GM12878 (cell line): ENCODE measurements around the gene LANCL1. TPM values are rescaled to one million over a fixed set of nuclear protein-coding genes. Genes with fewer than 3 reads are reported as not detected.

Experiments used
- ATAC-seq: fragments of 200-7000 bp; cut with Tn5 transposase; 3 replicates; pipeline ENCODE4 v1.9.1; 2020; ENCODE audit warnings: mild to moderate bottlenecking, moderate library complexity
- BruUV-seq: library from RNA; stranded (reverse); fragments of 400-500 nt; replicated peaks from 2 replicates; lab custom pipeline; 2021; lab: Mats Ljungman, UMichigan
- CTCF ChIA-PET: fragments of 300-600 bp; sonication (Branson Sonifier 250); formaldehyde crosslinking; extraction: SDS; loops from one replicate; lab custom pipeline; 2021; ENCODE audit warnings: inconsistent platforms; lab: Yijun Ruan, JAX
- POLR2A ChIA-PET: fragments of 350-600 bp; formaldehyde crosslinking; extraction: SDS; loops from one replicate; lab custom pipeline; 2021; ENCODE audit warnings: inconsistent platforms; lab: Charles Lee
- RAD21 ChIA-PET: fragments of 300-600 bp; sonication (Branson Sonifier 250); formaldehyde crosslinking; loops from one replicate; lab custom pipeline; 2023; ENCODE audit warnings: antibody characterized with exemption; ENCODE audit not compliant: unreplicated experiment; lab: Charles Lee
- SMC1A ChIA-PET: fragments of 300-600 bp; sonication (Branson Sonifier 250); formaldehyde crosslinking; loops from one replicate; lab custom pipeline; 2023; ENCODE audit not compliant: unreplicated experiment, uncharacterized antibody; lab: Charles Lee
- DNase-seq: peaks from one replicate; pipeline ENCODE4 v3.0.0-alpha.2; 2011; ENCODE audit warnings: low read depth, low spot score
- FAIRE-seq: peaks from 3 replicates; lab custom pipeline; 2011; peaks lifted over from hg19 to GRCh38; lab: Jason Lieb, UNC
- H2AFZ ChIP-seq: 2 replicates; pipeline ENCODE4 v1.6.0; 2011; ENCODE audit warnings: low read depth, low read length, control low read depth; ENCODE audit not compliant: control insufficient read depth
- H3K27ac ChIP-seq: 2 replicates; pipeline ENCODE4 v1.5.1; 2011; ENCODE audit warnings: control low read depth; ENCODE audit not compliant: control insufficient read depth, insufficient read depth
- H3K27me3 ChIP-seq, 2 experiments: replicated peaks in 1 of 2; 2 replicates each; pipeline versions ENCODE4 v1.6.0 to v1.6.1; 2011; ENCODE audit warnings: low read length in 1 of 2; ENCODE audit not compliant: control insufficient read depth in 2 of 2, insufficient read depth in 2 of 2
- H3K36me3 ChIP-seq, 2 experiments: 2 replicates each; pipeline ENCODE4 v1.5.1; 2011; ENCODE audit warnings: low read length in 1 of 2; ENCODE audit not compliant: control insufficient read depth in 2 of 2, insufficient read depth in 2 of 2
- H3K4me1 ChIP-seq: 2 replicates; pipeline ENCODE4 v1.6.1; 2011; ENCODE audit warnings: mild to moderate bottlenecking, low read length, moderate library complexity, mixed read lengths; ENCODE audit not compliant: control insufficient read depth, insufficient read depth
- H3K4me2 ChIP-seq: 2 replicates; pipeline ENCODE4 v1.6.0; 2011; ENCODE audit warnings: control low read depth; ENCODE audit not compliant: control insufficient read depth, insufficient read depth
- H3K4me3 ChIP-seq: fragments of 200-600 bp; sonication (generic); 2 replicates; pipeline ENCODE4 v1.5.1; 2016
- H3K79me2 ChIP-seq: 2 replicates; pipeline ENCODE4 v1.6.0; 2011; ENCODE audit warnings: low read length; ENCODE audit not compliant: control insufficient read depth, insufficient read depth
- H3K9ac ChIP-seq: 2 replicates; pipeline ENCODE4 v1.8.0; 2011; ENCODE audit warnings: low read length, control low read depth, mixed read lengths; ENCODE audit not compliant: control insufficient read depth, insufficient read depth
- H3K9me3 ChIP-seq: replicated peaks from 3 replicates; pipeline ENCODE4 v1.5.1; 2011; ENCODE audit warnings: mild to moderate bottlenecking, low read length; ENCODE audit not compliant: control insufficient read depth, insufficient read depth
- H4K20me1 ChIP-seq: 2 replicates; pipeline ENCODE4 v1.6.0; 2011; ENCODE audit not compliant: control insufficient read depth, insufficient read depth
- ESRRA ChIP-seq: IDR thresholded peaks from 2 replicates; pipeline ENCODE4 v1.6.1; 2012; ENCODE audit warnings: mild to moderate bottlenecking, low read length, improper control_type of control experiment
- MXI1 ChIP-seq: fragments of 150-350 bp; IDR thresholded peaks from 2 replicates; pipeline ENCODE4 v1.6.1; 2011; ENCODE audit warnings: low read depth, mild to moderate bottlenecking, inconsistent platforms, low read length, improper control_type of control experiment
- NFYA ChIP-seq: IDR thresholded peaks from 2 replicates; pipeline ENCODE4 v1.6.1; 2011; ENCODE audit warnings: low read depth, mild to moderate bottlenecking, low read length, improper control_type of control experiment, borderline replicate concordance
- PML ChIP-seq: IDR thresholded peaks from 2 replicates; pipeline ENCODE4 v1.6.1; 2012; ENCODE audit warnings: low read length, inconsistent platforms
- RUNX3 ChIP-seq: IDR thresholded peaks from 2 replicates; pipeline ENCODE4 v1.6.1; 2012; ENCODE audit warnings: low read length, inconsistent platforms
- SREBF1 ChIP-seq: IDR thresholded peaks from 2 replicates; pipeline ENCODE4 v1.6.1; 2012; ENCODE audit warnings: mild to moderate bottlenecking, low read length
- TBL1XR1 ChIP-seq: IDR thresholded peaks from 2 replicates; pipeline ENCODE4 v1.6.1; 2012; ENCODE audit warnings: low read depth, low read length, improper control_type of control experiment
- WRNIP1 ChIP-seq: IDR thresholded peaks from 2 replicates; pipeline ENCODE4 v1.6.1; 2011; ENCODE audit warnings: low read depth, low read length, improper control_type of control experiment, borderline replicate concordance
- WGBS: methylation state at CpG from one replicate; pipeline ENCODE4 v1.1.6; 2016; ENCODE audit warnings: low lambda C conversion rate; ENCODE audit not compliant: insufficient replicate concordance, insufficient coverage; ENCODE audit errors: missing lambda C conversion rate; 5-methylcytosine and 5-hydroxymethylcytosine counted together
- in situ Hi-C: fragments of 300-500 bp; cut with MboI; formaldehyde crosslinking; loops from 9 replicates; pipeline ENCODE4 v1.14.3; 2018; ENCODE audit warnings: mixed read lengths
- intact Hi-C: fragments of 100-400 bp; cut with micrococcal nuclease; formaldehyde crosslinking; loops from one replicate; pipeline ENCODE4 v1.14.2; 2022; ENCODE audit not compliant: unreplicated experiment
- polyA plus RNA-seq, 11 experiments: library from polyadenylated mRNA; depleted of rRNA in 4 of 11; unstranded in 6 of 11; stranded (reverse) in 5 of 11; fragments of >200 nt; fragmentation: Nextera tagmentation in 4 of 11; fragmentation: Illumina TruSeq in 1 of 11; extraction: Ambion mirVana in 4 of 11; extraction: Trizol in 1 of 11; gene quantifications; 1 replicate in 1 of 11; 2 replicates in 10 of 11; pipeline versions ENCODE4 v1.2.1 to v1.2.3, GENCODE V29; 2011 to 2016; ENCODE audit warnings: inconsistent platforms in 2 of 11, missing spikeins in 2 of 11, low read depth in 1 of 11
- total RNA-seq, 4 experiments: library from RNA; depleted of rRNA in 3 of 4; stranded (reverse); fragments of >200 nt in 3 of 4; fragmentation: Illumina TruSeq in 1 of 4; extraction: Trizol in 1 of 4; gene quantifications; 2 replicates each; pipeline versions ENCODE4 v1.2.1 to v1.2.3, GENCODE V29; 2013 to 2021
- TF ChIP-seq, protein P1 (sequence below), 3 experiments: IDR thresholded peaks in 2 of 3; conservative IDR thresholded peaks in 1 of 3; 2 replicates each; pipeline ENCODE4 v1.5.1; 2011; ENCODE audit warnings: low read depth in 3 of 3, low read length in 3 of 3, mild to moderate bottlenecking in 3 of 3, control low read depth in 2 of 3, moderate library complexity in 2 of 3, inconsistent platforms in 1 of 3, mixed read lengths in 1 of 3; ENCODE audit not compliant: control insufficient read depth in 2 of 3, insufficient read depth in 1 of 3; ENCODE audit errors: extremely low read depth in 1 of 3
- TF ChIP-seq, protein P2 (sequence below): fragments of 450-650 bp; IDR thresholded peaks from 2 replicates; pipeline ENCODE4 v1.6.1; 2016; ENCODE audit warnings: mild to moderate bottlenecking
- TF ChIP-seq, protein P3 (sequence below): fragments of 450-650 bp; formaldehyde crosslinking; IDR thresholded peaks from 2 replicates; pipeline ENCODE4 v1.5.0; 2022; ENCODE audit warnings: mild to moderate bottlenecking, missing genetic modification characterization
- TF ChIP-seq, protein P4 (sequence below): fragments of 450-650 bp; IDR thresholded peaks from 2 replicates; pipeline ENCODE4 v1.6.1; 2017; ENCODE audit warnings: low read depth, mild to moderate bottlenecking, moderate library complexity
- TF ChIP-seq, protein P5 (sequence below): fragments of 450-650 bp; IDR thresholded peaks from 2 replicates; pipeline ENCODE4 v1.6.1; 2016; ENCODE audit warnings: mild to moderate bottlenecking

LANCL1 gene
- total and polyA plus RNA-seq, 10 of the 15 experiments (the other 5 are each of a cell fraction or from before 2014, with no cell fraction given), result 13.6 to 79.1 (median 26.9) TPM

DNA sequence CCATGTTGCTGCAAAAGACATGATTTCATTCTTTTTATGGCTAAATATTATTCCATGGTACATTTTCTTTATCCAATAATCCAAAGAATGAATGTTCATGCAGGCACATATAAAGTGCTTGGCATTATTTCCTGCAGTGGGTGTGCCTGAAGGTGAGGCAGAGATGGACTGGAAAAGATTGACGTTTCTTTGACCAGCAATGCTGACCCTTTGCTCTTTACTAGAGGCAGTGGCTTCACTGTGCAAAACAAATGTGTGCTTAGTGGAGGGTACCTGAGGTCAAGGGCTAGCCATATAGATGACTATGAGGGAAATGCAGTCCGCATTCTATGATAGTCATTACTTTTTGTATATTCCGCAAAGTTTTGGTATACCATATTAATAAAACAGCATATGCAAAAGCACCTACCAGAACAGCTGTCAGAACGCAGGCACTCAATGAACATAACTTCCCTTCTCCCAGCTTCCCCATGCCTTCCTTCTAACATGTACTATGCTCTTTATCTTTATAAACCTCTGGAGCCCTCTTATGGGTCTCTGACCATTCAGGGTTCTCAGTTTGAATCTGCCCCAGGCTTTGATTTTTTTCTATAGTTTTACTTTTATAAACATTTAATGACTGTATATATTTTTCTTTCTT, 47.2 kb upstream of the LANCL1 start:
- no peak overlapping the region for H3K9ac ChIP-seq
- in situ Hi-C loops, result no loop called here
- H3K4me2 ChIP-seq, result no peak overlapping the region
- 35% methylated on average over 4 of the region's 4 CpGs for WGBS
- H2AFZ ChIP-seq, result no peak overlapping the region
- H3K79me2 ChIP-seq, result no peaks in the 10 kb centered on the region
- ChIA-PET POLR2A (no interaction called here), SMC1A (interaction anchor here (1.1 kb wide), 1 partner anchor 9 kb away, joined by 5 read pairs; no protein-coding TSS in a partner anchor), CTCF (interaction anchor here (1.6 to 5.9 kb wide), 2 partner anchors 17 to 20 kb away, joined by 5 to 31 read pairs; no protein-coding TSS in a partner anchor), RAD21 (no interaction called here)
- no peaks in the 10 kb centered on the region for H3K9me3 ChIP-seq
- H3K4me3 ChIP-seq, result no peak overlapping the region
- no peaks in the 10 kb centered on the region for H3K27me3 ChIP-seq
- DNase-seq, result no peak
- no peak overlapping the region for H3K27ac ChIP-seq
- no peak for ATAC-seq
- no peaks in the 10 kb centered on the region for H3K4me1 ChIP-seq
- no peaks in the 10 kb centered on the region for H4K20me1 ChIP-seq
- intact Hi-C loops, result no loop called here
- BruUV-seq, result no TSS peak
- H3K36me3 ChIP-seq, result no peaks in the 10 kb centered on the region
- no peak for FAIRE-seq
- TF ChIP-seq SREBF1 (no peak), MXI1 (no peak), RUNX3 (no peak), NFYA (no peak), PML (no peak), TBL1XR1 (no peak), WRNIP1 (no peak), ESRRA (no peak)
- TF ChIP-seq, protein P1, sequence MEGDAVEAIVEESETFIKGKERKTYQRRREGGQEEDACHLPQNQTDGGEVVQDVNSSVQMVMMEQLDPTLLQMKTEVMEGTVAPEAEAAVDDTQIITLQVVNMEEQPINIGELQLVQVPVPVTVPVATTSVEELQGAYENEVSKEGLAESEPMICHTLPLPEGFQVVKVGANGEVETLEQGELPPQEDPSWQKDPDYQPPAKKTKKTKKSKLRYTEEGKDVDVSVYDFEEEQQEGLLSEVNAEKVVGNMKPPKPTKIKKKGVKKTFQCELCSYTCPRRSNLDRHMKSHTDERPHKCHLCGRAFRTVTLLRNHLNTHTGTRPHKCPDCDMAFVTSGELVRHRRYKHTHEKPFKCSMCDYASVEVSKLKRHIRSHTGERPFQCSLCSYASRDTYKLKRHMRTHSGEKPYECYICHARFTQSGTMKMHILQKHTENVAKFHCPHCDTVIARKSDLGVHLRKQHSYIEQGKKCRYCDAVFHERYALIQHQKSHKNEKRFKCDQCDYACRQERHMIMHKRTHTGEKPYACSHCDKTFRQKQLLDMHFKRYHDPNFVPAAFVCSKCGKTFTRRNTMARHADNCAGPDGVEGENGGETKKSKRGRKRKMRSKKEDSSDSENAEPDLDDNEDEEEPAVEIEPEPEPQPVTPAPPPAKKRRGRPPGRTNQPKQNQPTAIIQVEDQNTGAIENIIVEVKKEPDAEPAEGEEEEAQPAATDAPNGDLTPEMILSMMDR (IDR thresholded peaks at IDR 0.05 in 2 of 3, conservative IDR thresholded peaks at IDR 0.05 in 1 of 3; ENCODE audit: control insufficient read depth in 2 of 3, extremely low read depth in 1 of 3, insufficient read depth in 1 of 3, low read depth in 3 of 3, low read length in 3 of 3), result no peak
- TF ChIP-seq, protein P2, sequence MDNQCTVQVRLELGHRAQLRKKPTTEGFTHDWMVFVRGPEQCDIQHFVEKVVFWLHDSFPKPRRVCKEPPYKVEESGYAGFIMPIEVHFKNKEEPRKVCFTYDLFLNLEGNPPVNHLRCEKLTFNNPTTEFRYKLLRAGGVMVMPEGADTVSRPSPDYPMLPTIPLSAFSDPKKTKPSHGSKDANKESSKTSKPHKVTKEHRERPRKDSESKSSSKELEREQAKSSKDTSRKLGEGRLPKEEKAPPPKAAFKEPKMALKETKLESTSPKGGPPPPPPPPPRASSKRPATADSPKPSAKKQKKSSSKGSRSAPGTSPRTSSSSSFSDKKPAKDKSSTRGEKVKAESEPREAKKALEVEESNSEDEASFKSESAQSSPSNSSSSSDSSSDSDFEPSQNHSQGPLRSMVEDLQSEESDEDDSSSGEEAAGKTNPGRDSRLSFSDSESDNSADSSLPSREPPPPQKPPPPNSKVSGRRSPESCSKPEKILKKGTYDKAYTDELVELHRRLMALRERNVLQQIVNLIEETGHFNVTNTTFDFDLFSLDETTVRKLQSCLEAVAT, result no peak
- TF ChIP-seq, protein P3, sequence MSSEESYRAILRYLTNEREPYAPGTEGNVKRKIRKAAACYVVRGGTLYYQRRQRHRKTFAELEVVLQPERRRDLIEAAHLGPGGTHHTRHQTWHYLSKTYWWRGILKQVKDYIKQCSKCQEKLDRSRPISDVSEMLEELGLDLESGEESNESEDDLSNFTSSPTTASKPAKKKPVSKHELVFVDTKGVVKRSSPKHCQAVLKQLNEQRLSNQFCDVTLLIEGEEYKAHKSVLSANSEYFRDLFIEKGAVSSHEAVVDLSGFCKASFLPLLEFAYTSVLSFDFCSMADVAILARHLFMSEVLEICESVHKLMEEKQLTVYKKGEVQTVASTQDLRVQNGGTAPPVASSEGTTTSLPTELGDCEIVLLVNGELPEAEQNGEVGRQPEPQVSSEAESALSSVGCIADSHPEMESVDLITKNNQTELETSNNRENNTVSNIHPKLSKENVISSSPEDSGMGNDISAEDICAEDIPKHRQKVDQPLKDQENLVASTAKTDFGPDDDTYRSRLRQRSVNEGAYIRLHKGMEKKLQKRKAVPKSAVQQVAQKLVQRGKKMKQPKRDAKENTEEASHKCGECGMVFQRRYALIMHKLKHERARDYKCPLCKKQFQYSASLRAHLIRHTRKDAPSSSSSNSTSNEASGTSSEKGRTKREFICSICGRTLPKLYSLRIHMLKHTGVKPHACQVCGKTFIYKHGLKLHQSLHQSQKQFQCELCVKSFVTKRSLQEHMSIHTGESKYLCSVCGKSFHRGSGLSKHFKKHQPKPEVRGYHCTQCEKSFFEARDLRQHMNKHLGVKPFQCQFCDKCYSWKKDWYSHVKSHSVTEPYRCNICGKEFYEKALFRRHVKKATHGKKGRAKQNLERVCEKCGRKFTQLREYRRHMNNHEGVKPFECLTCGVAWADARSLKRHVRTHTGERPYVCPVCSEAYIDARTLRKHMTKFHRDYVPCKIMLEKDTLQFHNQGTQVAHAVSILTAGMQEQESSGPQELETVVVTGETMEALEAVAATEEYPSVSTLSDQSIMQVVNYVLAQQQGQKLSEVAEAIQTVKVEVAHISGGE (CRISPR knock-in tag), result no peak
- TF ChIP-seq, protein P4, sequence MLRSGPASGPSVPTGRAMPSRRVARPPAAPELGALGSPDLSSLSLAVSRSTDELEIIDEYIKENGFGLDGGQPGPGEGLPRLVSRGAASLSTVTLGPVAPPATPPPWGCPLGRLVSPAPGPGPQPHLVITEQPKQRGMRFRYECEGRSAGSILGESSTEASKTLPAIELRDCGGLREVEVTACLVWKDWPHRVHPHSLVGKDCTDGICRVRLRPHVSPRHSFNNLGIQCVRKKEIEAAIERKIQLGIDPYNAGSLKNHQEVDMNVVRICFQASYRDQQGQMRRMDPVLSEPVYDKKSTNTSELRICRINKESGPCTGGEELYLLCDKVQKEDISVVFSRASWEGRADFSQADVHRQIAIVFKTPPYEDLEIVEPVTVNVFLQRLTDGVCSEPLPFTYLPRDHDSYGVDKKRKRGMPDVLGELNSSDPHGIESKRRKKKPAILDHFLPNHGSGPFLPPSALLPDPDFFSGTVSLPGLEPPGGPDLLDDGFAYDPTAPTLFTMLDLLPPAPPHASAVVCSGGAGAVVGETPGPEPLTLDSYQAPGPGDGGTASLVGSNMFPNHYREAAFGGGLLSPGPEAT, result no peak
- TF ChIP-seq, protein P5, sequence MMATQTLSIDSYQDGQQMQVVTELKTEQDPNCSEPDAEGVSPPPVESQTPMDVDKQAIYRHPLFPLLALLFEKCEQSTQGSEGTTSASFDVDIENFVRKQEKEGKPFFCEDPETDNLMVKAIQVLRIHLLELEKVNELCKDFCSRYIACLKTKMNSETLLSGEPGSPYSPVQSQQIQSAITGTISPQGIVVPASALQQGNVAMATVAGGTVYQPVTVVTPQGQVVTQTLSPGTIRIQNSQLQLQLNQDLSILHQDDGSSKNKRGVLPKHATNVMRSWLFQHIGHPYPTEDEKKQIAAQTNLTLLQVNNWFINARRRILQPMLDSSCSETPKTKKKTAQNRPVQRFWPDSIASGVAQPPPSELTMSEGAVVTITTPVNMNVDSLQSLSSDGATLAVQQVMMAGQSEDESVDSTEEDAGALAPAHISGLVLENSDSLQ, result no peak
